ENCODE results near the gene DIP2C.
"Not testable (repeated sequence)": the region's sequence is repeated elsewhere in the genome, so short reads cannot be mapped to it uniquely, and the experiment has no call there.

Gene DIP2C

GRCh38 chr10:351770-352334 is 337.6 kb downstream of the DIP2C start:
- no peak for DNase-seq (ENCODE audit: low read depth)

- DNase-seq (ENCODE audit: low read depth), result no peak
Observed at GRCh38 chr10:350981-351501, 338.4 kb downstream of the DIP2C start.

- DNase-seq (ENCODE audit: low read depth), result no peak
Observed at GRCh38 chr10:349081-349480, 340.4 kb downstream of the DIP2C start.

GRCh38 chr10:348456-348855 is 341.0 kb downstream of the DIP2C start:
- no peak for DNase-seq (ENCODE audit: low read depth)

- not testable (repeated sequence) for DNase-seq (ENCODE audit: low read depth)
Observed at GRCh38 chr10:347774-348173, 341.7 kb downstream of the DIP2C start.

- DNase-seq (ENCODE audit: low read depth), result not testable (repeated sequence)
Observed at GRCh38 chr10:347190-347589, 342.3 kb downstream of the DIP2C start.

- DNase-seq (ENCODE audit: low read depth), result no peak
Observed at GRCh38 chr10:344582-345200, 344.8 kb downstream of the DIP2C start.

- no peak for DNase-seq (ENCODE audit: low read depth)
Observed at GRCh38 chr10:343231-344220, 345.9 kb downstream of the DIP2C start.

- DNase-seq (ENCODE audit: low read depth), result no peak
Observed at GRCh38 chr10:341081-341740, 348.3 kb downstream of the DIP2C start.

GRCh38 chr10:340646-341045 is 348.8 kb downstream of the DIP2C start:
- DNase-seq (ENCODE audit: low read depth), result no peak

GRCh38 chr10:339038-339391 is 350.5 kb downstream of the DIP2C start:
- no peak for DNase-seq (ENCODE audit: low read depth)

GRCh38 chr10:338171-339037 is 351.1 kb downstream of the DIP2C start:
- no peak for DNase-seq (ENCODE audit: low read depth)

GRCh38 chr10:336247-336646 is 353.2 kb downstream of the DIP2C start:
- DNase-seq (ENCODE audit: low read depth), result no peak

- no peak for DNase-seq (ENCODE audit: low read depth)
Observed at GRCh38 chr10:335151-335800, 354.2 kb downstream of the DIP2C start.

GRCh38 chr10:331186-331585 is 358.3 kb downstream of the DIP2C start:
- no peak for DNase-seq (ENCODE audit: low read depth)

GRCh38 chr10:329361-330099 is 359.9 kb downstream of the DIP2C start:
- no peak for DNase-seq (ENCODE audit: low read depth)

- no peak for DNase-seq (ENCODE audit: low read depth)
Observed at GRCh38 chr10:327889-328852, 361.3 kb downstream of the DIP2C start.

GRCh38 chr10:326894-327635 is 362.4 kb downstream of the DIP2C start:
- no peak for DNase-seq (ENCODE audit: low read depth)

All from activated gamma-delta T cell treated with anti-CD3 and anti-CD28 coated beads, Interleukin-2, amount 50 U/mL, for 16 hours (primary cell).